GM21381 (cell line): ENCODE data around the gene ORC2.
"Not testable (repeated sequence)": the region's sequence is repeated elsewhere in the genome, so short reads cannot be mapped to it uniquely, and the experiment has no call there.

Source experiments
- ATAC-seq: cut with Tn5 transposase; IDR thresholded peaks from one replicate; pipeline ENCODE4 v1.9.1; 2021; ENCODE audit warnings: mild to moderate bottlenecking, moderate library complexity; ENCODE audit not compliant: unreplicated experiment

The ORC2 gene

DNA sequence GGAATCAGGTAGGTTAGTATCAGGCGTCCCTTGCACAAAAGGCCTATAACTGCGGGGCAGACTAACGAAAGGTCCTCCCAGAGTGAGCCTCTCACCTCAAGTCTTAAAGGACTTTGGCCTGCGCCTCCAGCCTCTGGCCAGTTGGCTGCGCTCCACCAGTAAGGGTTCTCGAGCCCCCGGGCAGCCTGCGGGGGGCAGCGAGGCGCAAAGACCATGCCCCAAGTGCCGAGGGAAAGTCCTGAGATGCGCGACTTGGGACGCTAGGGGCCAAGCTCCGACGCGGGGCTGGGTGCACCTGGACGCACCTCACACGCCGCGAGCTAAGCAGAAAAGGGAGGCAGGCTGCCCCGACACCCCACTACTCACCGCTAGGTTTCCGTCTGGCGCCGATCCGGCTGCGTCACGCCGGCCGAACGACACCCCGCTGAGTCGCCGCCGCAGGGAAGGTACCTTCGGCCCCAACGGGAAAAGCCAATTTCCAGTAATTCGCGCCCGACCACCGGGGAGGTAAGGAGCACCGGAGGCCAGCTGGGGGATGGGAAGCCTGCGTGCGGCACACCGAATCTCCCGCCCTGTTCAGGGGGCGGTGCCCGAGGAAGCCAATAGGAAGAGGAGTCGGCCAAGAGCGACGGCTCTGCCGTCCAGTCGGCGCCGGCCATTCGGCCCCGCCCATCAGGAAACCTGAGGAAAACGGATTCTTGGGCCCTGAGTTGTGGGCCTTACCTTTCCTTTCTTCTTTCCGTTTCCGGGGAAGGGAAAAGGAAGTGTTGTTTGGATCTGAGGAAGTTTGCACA, at the start of gene ORC2:
TSS of gene ORC2 (minus strand) at position 537 of the 794 bp plus-strand sequence. CDS start 5,537 bp downstream, outside the sequence.
- peak; percentile 92 for ATAC-seq

DNA sequence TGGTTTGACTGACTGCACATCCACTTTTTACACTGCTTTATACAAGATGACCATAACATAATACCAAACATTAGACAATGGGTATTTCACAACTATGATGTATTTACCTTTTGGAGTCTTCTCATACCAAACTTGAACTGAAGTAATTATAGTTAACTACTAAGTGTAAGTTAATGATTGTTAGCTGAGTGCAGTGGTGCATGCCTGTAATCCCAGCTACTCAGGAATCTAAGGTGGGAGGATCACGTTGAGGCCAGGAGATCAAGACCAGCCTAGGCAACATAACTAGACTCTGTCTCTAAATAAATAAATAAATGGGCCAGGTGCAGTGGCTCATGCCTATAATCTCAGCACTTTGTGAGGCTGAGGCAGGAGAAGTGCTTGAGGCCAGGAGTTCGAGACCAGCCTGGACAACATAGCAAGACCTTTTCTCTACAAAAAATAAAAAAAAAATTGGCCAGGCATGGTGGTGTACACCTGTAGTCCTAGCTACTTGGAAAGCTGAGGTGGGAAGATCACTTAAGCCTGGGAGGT, 44.9 kb upstream of the ORC2 start:
- ATAC-seq, result no peak

DNA sequence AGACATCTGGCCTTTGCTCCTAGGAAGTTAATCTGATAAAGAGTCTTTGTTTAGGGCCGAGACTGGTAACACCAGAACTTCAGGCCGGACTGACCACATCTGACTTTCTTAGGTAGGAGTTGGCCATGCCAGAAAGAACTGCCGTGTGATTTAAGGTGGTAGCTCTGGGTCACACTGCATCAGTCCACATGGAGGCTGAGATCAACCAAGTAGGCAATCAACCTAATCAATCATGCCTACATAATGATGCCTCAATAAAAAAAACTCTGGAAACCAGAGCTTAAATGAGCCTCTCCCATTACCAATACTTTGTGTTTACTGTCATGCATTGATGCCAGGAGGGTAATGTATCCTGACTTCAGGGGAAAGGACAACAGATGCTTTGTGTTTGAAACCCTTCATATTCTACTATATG, 44.1 kb upstream of the ORC2 start:
- ATAC-seq, result no peak

DNA sequence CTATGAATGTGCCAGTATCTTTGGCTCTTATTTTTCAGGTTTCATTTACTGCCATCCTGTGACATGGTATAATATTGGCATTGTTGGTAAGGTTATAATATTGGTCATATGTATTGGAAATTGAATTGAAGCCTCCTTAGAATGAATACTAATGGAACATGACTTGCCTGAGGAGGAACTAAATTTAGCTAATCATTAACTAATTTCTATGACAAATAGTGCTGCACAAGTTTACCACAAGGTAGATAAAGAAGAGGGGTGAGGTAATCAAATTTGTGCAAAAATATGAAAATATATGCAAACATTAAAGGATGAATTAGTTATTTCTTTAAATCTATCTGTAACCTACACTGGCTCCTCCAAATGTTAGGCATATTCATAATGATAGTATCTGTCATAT, 43.2 kb upstream of the ORC2 start:
- ATAC-seq, result no peak

DNA sequence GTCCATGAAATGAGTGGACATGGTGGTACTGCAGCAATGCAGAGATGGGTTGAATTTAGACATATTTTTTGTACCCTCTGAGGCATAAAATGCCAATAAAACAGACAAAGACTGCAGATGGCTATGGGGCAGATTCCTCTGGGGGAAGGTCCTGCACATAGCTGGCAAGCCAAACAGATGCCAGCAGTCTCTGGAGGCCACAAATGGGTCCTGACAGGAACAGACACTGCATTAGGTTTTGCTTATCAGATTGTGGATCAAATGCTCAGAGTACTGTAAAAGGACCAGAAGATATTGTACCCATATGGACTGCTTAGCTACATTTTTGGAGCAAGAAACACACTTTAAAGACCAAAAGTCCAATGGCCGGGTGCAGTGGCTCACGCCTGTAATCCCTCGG, 40.9 kb upstream of the ORC2 start:
- no peak for ATAC-seq

DNA sequence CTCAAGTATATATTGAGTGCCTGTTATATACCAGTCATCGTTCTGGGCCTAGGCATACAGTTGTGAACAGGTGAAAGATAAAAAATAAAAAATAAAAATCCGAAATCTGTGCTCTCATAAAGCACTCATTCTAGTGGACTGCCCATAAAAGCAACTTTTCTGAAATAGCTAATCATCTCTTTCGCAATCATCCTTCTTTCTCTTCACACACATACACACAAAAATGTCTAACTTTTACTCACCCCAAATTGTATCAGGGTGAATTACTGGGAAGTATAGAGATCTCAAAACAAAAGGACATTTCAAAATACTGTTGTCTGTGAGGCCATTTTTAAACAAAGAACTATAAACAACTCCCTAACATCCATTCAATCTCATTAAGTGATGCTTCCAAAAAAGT, 29.6 kb upstream of the ORC2 start:
- ATAC-seq, result no peak

DNA sequence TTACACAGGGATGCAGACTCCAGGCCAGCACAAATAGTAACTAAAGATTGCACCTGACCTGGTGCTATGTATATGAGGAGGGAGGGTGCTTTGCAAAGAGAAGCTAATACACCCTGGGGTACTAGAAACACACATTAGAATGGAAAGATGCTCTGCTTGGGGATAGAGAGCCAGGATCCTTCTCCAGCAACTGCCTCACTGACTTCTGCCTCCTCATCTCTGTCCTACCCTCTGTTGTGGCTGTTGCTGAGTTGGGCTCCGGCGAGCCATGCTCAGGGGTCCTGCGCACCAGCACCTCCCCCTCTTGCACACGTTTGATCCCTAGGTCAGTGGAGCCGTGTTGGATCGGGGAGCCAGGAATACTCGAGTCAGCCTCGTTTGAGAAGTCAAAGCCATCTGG, 23.7 kb upstream of the ORC2 start:
- no peak for ATAC-seq

DNA sequence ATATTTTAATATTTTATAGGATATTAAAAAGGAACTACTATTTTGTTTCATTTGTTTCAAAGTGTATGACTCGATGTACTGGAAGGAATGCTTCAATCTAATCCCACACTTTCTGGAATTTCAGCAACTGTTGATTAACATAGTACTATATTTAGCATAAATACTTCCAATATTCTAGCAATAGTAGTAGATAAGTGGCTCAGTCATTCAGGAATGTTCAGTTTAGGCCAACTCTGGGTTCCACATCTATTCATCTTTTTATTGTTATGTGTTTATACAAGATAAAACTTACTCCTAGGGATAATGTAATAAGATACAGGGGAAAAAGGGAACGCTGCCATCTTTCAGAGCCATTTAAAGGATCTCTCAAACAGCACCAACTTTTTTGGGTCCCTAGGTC, 22.3 kb upstream of the ORC2 start:
- no peak for ATAC-seq

DNA sequence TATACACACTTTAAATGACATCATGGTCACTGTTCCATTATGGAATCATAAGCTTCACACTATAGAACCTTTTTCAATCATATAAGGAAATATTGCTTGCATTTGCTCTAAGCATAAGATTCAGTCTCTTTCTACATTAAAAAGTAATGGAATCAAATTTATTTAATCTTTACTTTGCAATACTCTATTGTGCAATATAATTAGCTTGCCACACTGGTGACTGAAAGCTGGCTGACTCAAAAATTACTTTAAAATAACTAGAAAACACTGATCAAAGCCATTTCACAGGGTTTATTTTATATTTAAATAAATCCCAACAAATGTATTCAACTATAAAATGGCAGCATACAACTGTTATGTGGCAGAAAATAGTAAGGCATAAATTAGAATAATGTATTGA, 13.2 kb upstream of the ORC2 start:
- no peak for ATAC-seq

DNA sequence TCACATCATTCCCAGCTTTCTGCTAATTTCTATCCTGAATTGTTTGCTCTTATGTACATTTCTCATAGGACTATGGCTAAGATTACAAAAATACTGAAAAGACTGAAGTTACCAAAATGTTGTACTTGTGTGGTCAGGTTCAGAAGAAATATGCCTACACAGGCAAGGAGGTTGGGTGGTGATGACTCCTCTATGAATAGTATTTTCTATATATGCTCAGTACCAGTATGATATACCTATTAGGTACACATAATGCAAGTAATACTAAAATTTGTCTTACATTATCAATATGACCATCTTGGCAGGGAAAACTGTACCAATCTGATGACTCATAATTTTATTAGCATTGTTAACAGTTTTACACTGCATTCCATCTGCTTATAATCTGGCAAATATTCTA, 12.2 kb upstream of the ORC2 start:
- ATAC-seq, result no peak

DNA sequence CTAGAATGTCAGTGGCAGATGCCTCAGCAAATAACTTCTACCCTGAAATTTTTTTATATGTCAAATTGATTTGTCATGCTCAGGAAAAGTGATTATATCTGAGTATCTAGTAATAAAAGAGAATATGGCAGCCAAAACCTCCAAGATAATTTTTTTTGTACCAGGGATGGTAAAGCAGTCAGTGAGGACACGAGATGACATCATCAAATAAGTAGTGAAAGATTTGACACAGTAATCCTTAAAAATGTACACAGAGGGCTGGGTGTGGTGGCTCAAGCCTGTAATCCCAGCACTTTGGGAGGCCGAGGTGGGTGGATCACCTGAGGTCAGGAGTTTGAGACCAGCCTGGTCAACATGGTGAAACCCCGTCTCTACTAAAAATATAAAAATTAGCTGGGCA, 6.6 kb upstream of the ORC2 start:
- ATAC-seq, result not testable (repeated sequence)

DNA sequence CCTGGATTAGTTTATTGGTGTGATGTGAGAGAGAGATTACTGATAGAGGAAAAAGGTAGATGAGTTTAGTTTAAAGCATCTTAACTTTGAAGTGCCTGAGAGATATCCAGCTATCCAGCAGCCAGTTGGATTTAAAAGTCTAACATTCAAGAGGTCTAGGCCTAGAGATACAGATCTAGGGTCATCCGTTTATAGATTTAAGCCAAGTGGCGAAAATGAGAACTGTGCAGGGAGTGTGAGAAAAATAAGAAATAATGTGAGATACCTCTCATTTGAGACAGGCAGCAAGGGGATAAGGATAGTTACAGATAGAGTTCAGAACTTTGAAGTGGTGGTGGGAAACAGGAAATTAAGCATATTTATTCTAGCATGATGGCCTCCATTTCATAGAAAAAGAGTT, 5.3 kb upstream of the ORC2 start:
- no peak for ATAC-seq

DNA sequence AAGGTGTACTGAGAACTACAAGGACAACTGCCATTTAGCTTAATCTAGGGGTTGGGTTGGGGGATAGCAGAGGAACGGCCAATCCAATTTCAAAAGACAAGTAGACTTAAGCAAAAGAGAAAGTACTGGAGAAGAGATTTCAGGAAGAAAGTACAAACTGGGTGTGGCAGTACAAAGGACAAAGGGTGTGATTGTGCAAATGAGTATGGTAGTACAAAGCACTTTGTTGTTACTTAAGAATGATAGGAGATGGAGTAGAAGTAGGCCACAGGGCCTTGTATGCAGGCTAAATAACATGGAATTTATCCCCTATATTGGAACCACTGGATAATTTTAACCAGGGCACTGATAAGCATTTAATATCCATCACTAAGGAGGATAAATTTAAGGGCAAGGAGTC, 4.7 kb upstream of the ORC2 start:
- ATAC-seq, result no peak

DNA sequence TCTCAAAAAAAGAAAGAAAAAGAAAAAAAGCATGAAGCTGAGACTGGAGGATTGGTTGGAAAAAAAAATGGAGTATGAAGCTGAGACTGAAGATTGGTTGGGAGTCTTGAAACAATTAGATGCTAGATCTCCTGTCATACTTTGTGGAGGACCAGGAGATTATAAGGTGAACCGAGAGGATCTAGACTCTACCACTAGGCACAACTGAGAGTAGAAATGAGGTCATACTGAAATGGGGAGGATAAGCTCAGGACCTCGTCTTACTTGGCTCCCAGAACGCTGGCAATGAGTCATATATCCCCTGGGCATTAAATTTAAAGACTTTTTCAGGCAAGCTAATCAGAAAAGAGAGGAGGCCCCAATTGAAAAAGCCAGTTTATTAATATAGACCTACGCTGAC, 3.3 kb upstream of the ORC2 start:
- no peak for ATAC-seq

DNA sequence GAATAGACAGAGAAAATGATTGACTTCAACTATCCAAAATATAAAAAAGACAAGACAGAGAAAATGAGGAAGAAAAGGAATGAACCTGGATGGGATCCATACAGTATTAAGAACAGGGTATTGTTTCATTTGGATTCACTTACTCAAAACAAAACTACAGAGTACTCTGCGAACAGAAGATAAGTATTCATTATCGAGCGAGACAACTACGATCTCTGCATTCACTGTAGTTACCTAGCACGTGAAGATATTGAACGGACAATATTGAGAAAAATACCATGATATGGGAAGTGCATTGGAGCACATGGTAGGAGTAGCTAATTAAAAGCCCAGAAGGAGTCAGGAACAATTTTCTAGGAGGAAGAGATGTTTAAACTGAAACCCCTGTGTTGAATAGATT, 1.0 kb upstream of the ORC2 start:
- no peak for ATAC-seq

DNA sequence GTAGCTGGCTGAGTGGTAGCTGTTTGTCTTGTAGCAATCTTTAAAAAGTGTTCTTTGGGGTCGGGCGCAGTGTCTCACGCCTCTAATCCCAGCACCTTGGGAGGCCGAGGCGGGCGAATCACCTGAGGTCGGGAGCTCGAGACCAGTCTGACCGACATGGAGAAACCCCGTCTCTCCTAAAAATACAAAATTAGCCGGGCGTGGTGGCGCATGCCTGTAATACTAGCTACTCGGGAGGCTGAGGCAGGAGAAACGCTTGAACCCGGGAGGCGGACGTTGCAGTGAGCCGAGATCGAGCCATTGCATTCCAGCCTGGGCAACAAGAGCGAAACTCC, 425 bp upstream of the ORC2 start:
- ATAC-seq, result not testable (repeated sequence)

DNA sequence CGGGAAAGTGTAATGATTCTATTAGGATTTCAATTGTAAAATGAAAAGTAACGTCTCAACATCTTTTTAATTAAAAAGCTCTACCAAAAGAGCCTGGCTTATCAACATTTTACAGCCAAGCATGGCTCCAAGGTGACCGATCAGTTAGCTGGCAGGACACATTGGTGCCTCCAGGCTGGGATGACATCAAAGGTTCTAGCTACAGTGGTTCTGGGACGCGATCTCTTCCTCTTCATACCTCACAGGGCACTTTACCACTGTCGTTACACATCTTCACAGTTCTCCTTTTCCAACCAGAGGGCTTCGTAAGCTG, 693 bp downstream of the ORC2 start:
- peak; percentile 13 for ATAC-seq

DNA sequence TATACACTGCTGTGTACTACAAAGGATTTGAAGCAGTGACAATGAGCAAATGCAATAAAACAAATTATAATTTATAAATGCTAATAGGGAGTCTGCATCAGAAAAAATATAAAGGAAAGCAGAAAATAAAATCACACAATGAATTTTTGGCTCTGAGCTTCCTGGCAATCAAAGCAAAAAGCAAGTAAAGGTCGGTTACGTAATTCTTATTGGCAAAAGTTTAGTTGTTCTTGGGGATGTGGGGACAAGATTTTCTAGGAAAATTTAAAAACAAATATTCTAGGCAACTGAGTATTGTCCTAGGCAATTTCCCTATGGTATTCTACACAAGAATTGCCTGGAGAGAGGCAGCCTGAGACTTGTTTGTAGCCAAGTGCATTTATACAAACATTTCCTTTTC, 1.8 kb downstream of the ORC2 start:
- ATAC-seq, result no peak

DNA sequence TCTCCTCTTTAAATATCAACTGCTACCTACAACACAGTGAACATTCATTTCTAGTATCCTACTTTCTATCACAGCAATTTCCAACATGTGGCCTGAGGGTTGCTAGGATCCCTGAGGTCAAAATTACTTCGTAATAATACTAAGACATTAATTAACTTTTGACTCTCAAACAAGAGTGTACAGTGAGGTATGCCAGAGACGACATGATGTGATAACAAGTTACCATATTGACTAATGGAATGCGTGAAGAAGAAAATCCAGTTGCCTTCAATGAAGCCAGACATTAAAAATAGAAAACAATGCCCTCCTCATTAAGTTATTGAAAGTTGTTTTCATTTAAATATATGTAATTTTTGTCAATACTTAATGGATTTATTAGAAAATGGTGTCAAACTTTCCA, 13.1 kb downstream of the ORC2 start:
- ATAC-seq, result no peak

DNA sequence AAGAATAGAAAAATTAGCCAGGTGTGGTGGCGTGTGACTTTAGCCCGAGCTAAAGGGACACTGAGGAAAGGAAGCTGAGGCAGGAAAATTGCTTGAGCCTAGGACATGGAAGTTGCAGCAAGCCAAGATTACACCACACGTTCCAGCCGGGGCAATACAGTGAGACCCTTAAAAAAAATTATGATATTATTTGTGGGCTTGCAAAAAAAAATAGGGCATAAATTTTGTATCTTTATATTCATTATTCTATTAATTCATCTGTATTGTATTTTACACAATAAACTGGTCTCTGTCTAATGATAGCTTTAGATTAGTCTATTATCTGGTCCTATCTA, 18.1 kb downstream of the ORC2 start:
- no peak for ATAC-seq

DNA sequence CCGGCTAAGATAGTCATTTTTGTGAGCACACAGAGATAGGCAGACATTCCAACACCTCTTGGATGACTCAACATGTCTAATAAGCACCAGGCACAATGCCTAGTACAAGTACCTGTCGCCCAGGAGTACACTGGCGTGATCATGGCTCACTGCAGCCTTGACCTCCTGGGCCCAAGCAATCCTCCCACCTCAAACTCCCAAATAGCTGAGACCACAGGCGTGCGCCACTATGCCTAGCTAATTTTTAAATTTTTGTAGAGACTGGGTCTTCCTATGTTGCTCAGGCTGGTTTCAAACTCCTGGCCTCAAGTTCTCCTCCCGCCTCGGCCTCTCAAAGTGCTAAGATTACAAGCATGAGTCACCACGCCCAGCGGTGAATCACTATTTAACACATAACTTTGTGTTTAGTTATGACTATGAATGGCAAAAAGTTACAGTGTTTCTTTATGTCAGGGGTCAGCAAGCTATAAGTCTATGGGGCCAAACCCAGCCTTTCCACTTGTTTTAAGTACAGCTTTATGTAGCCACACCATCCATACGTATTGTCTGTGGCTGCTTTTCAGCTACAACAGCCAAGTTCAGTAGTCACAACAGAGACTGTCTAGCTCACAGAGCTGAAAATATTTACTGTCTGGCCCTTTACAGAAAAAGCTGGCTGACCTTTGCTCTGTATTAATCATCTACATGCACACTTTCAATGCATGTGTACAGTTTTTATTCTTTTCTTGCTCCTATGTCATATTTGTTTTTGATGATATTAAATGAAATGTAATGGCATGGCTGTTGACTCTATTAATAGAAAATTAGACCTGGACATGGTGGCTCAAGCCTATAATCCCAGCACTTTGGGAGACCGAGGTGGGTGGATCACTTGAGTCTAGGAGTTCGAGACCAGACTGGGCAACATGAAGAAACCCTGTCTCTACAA, 18.7 kb downstream of the ORC2 start:
- ATAC-seq, result no peak

DNA sequence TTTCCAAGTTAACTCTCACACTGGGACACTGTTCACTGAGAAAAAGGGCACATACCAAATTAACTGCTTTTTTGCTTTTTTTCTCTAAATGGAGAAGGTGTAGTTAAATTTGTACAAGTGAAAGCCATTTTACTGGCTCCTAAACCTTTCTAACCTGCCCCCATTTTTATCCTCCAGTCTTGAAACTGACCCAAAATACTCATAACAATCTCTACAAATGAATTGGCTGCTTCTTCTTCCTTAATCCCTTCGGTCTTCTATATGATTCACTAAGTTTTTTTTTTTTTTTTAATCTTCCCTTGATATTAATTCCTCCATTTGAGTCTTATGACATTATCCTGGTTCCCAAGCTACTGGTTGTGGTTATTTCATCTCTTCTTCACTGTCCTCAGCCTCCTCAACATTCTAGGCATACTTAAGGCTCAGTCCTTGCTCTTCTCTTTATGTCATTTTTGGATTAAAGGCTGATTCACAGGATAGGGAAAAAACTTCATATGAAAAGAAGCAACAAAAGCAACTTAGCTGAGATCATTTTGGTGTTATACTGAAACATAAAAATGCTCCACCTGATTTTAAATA, 19.8 kb downstream of the ORC2 start:
- no peak for ATAC-seq
